ENCODE measurements around the gene HIGD1C. TPM values are rescaled to one million over a fixed set of nuclear protein-coding genes. Genes with fewer than 3 reads are reported as not detected.

Gene HIGD1C
- total and polyA plus RNA-seq, 8 donors: not detected

DNA sequence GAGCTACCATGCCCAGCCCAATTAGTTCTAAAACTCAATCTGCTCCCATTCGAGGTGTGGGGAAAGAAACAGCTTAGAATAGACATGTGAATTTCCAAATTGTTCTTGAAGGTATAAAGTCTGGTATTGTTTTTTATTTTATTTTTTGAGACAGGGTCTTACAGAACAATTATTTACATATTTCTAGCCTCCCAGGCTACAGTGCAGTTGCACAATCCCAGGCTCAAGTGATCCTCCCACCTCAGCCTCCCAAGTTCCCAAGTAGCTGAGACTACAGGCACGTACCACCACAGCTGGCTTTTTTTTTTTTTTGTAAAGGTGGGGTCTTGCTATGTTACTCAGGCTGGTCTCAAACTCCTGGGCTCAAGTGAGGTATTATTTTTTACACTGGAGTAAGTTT, 67.6 kb downstream of the HIGD1C start:
- FAIRE-seq: no peak
- ATAC-seq: no peak
- Histone ChIP-seq H3K36me3 (no peaks in the 10 kb centered on the region), H3K9me3 (no peaks in the 10 kb centered on the region), H3K4me3 (no peak overlapping the region), H3K4me1 (peaks cover 14 to 28% (median 20%) of the 10 kb centered on the region in 3 donors), H3K27me3 (no peaks in the 10 kb centered on the region), H3K27ac (no peak overlapping the region)
- DNase-seq: no peak
- TF ChIP-seq, protein P1, sequence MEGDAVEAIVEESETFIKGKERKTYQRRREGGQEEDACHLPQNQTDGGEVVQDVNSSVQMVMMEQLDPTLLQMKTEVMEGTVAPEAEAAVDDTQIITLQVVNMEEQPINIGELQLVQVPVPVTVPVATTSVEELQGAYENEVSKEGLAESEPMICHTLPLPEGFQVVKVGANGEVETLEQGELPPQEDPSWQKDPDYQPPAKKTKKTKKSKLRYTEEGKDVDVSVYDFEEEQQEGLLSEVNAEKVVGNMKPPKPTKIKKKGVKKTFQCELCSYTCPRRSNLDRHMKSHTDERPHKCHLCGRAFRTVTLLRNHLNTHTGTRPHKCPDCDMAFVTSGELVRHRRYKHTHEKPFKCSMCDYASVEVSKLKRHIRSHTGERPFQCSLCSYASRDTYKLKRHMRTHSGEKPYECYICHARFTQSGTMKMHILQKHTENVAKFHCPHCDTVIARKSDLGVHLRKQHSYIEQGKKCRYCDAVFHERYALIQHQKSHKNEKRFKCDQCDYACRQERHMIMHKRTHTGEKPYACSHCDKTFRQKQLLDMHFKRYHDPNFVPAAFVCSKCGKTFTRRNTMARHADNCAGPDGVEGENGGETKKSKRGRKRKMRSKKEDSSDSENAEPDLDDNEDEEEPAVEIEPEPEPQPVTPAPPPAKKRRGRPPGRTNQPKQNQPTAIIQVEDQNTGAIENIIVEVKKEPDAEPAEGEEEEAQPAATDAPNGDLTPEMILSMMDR (IDR thresholded peaks at IDR 0.05): no peak
- WGBS, 2 donors: 77 to 79% methylated on average over 2 of the region's 2 CpGs
- intact Hi-C loops (cut with DNase I): no loop called here

Other genes starting within 250 kb of the HIGD1C start
- gene ATF1, start 188.4 kb upstream of the HIGD1C start, total RNA-seq: 10 to 100 TPM in 3 of 6 donors, 1 to 10 TPM in 3; 8.2 to 19.4 (median 9.7) TPM
- gene ATF1, start 188.4 kb upstream of the HIGD1C start, polyA plus RNA-seq: 1 to 10 TPM; 2.9 to 8.7 TPM
- under 1 TPM in 1 of 6 donors, not detected in 5; 0.12 TPM for gene TMPRSS12, start 109.6 kb upstream of the HIGD1C start, total RNA-seq
- gene TMPRSS12, start 109.6 kb upstream of the HIGD1C start, polyA plus RNA-seq: not detected
- 10 to 100 TPM; 24.3 to 52.9 (median 38.8) TPM for gene SLC11A2, start 73.8 kb downstream of the HIGD1C start, total RNA-seq
- gene SLC11A2, start 73.8 kb downstream of the HIGD1C start, polyA plus RNA-seq: 10 to 100 TPM; 19.1 to 26.6 TPM
- 10 to 100 TPM; 34.3 to 59.1 (median 49.8) TPM for gene LETMD1, start 95.8 kb downstream of the HIGD1C start, total RNA-seq
- gene LETMD1, start 95.8 kb downstream of the HIGD1C start, polyA plus RNA-seq: 10 to 100 TPM; 45.2 to 59.5 TPM
- 10 to 100 TPM in 5 of 6 donors, 1 to 10 TPM in 1; 8.2 to 15.1 (median 10.9) TPM for gene CSRNP2, start 131.1 kb downstream of the HIGD1C start, total RNA-seq
- gene CSRNP2, start 131.1 kb downstream of the HIGD1C start, polyA plus RNA-seq: 10 to 100 TPM in 1 of 2 donors, 1 to 10 TPM in 1; 9.2 to 10.4 TPM
- gene TFCP2, start 220.6 kb downstream of the HIGD1C start, total RNA-seq: 10 to 100 TPM in 2 of 6 donors, 1 to 10 TPM in 4; 7.2 to 15.3 (median 9.1) TPM
- 1 to 10 TPM; 6.7 to 9.7 TPM for gene TFCP2, start 220.6 kb downstream of the HIGD1C start, polyA plus RNA-seq